OCI-LY7 (cell line): ENCODE data around the gene KDM4D.
"Not testable (repeated sequence)": the region's sequence is repeated elsewhere in the genome, so short reads cannot be mapped to it uniquely, and the experiment has no call there.

Source experiments
- CTCF ChIP-seq: fragments of 200-600 bp; sonication (generic); conservative IDR thresholded peaks from 2 replicates; pipeline ENCODE4 v1.5.1; 2014; ENCODE audit warnings: mild to moderate bottlenecking, antibody characterized with exemption, low read length, moderate library complexity, mixed read lengths
- EZH2phosphoT487 ChIP-seq: fragments of 200-600 bp; sonication (generic); IDR thresholded peaks from 2 replicates; pipeline ENCODE4 v1.6.1; 2018; ENCODE audit warnings: low read depth, borderline replicate concordance, mild to moderate bottlenecking, mixed run types, antibody characterized with exemption, low read length, moderate library complexity, mixed read lengths

DNA sequence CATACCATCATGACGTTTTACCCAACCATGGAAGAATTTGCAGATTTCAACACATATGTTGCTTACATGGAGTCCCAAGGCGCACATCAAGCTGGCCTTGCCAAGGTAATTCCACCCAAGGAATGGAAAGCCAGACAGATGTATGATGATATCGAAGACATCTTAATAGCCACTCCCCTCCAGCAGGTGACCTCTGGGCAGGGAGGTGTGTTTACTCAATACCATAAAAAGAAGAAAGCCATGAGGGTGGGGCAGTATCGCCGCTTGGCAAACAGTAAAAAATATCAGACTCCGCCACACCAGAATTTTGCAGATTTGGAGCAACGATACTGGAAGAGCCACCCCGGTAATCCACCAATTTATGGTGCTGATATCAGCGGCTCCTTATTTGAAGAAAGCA lies 52.1 kb downstream of the KDM4D start:
- TF ChIP-seq CTCF, EZH2phosphoT487: not testable (repeated sequence)
